KMS-11 (cell line): ENCODE results near the gene RPL35.

Source experiments
- H2AFZ ChIP-seq: fragments of 200-600 bp; sonication (generic); 2 replicates; pipeline ENCODE4 v1.6.1; 2016; ENCODE audit warnings: antibody characterized with exemption, mixed run types, low read depth
- H3K27ac ChIP-seq: fragments of 200-600 bp; sonication (generic); 2 replicates; pipeline ENCODE4 v1.6.1; 2016; ENCODE audit warnings: mild to moderate bottlenecking, mixed run types
- H3K27me3 ChIP-seq: fragments of 200-600 bp; sonication (generic); 2 replicates; pipeline ENCODE4 v1.6.1; 2017; ENCODE audit warnings: mild to moderate bottlenecking, low read depth, mixed run types, moderate library complexity; ENCODE audit not compliant: insufficient read depth
- H3K36me3 ChIP-seq: fragments of 200-600 bp; sonication (generic); 2 replicates; pipeline ENCODE4 v1.6.1; 2017; ENCODE audit warnings: mild to moderate bottlenecking, mixed run types; ENCODE audit not compliant: insufficient read depth
- H3K4me1 ChIP-seq: fragments of 200-600 bp; sonication (generic); 2 replicates; pipeline ENCODE4 v1.6.1; 2016; ENCODE audit warnings: mild to moderate bottlenecking, low read depth, mixed run types; ENCODE audit not compliant: poor library complexity, severe bottlenecking
- H3K4me2 ChIP-seq: fragments of 200-600 bp; sonication (generic); 2 replicates; pipeline ENCODE4 v1.7.0; 2016; ENCODE audit warnings: mild to moderate bottlenecking, mixed run types
- H3K4me3 ChIP-seq: fragments of 200-600 bp; sonication (generic); IDR thresholded peaks from 2 replicates; pipeline ENCODE4 v1.6.1; 2017; ENCODE audit warnings: low read depth, low read length, mixed read lengths; ENCODE audit not compliant: insufficient read depth
- H3K79me2 ChIP-seq: fragments of 200-600 bp; sonication (generic); 2 replicates; pipeline ENCODE4 v1.6.1; 2016; ENCODE audit warnings: low read depth, mixed run types; ENCODE audit not compliant: insufficient read depth
- H3K9ac ChIP-seq: fragments of 200-600 bp; sonication (generic); 2 replicates; pipeline ENCODE4 v1.6.1; 2016; ENCODE audit warnings: mild to moderate bottlenecking, mixed run types
- H4K20me1 ChIP-seq: fragments of 200-600 bp; sonication (generic); 2 replicates; pipeline ENCODE4 v1.6.1; 2016; ENCODE audit warnings: mild to moderate bottlenecking, mixed run types; ENCODE audit not compliant: insufficient read depth
- CTCF ChIP-seq: fragments of 200-600 bp; sonication (generic); conservative IDR thresholded peaks from 2 replicates; pipeline ENCODE4 v1.6.1; 2017; ENCODE audit warnings: low read depth, mild to moderate bottlenecking, antibody characterized with exemption, low read length, moderate library complexity, mixed read lengths

Gene RPL35

DNA sequence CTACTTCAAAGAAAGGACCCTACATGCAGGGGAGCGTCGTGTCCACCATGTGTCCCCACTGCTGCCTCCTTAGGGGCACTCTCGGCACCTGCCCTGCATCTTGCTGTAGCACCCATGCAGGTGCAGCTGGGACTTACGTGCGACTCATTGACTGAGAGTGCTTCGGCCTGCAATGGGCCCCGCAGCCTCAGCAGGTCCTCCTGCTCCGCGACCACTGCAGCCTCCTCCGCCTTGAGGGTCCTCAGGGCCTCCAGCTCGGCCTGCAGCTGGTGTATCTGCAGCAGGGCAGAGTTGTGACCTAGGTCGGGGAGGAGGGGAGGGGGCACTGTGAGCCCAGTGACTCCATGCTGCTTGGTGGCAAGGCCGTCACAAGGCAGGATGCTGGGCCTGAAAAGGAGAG is 27.2 kb upstream of the RPL35 start:
- no peaks in the 10 kb centered on the region for H3K36me3 ChIP-seq
- no peaks in the 10 kb centered on the region for H3K4me1 ChIP-seq
- H3K4me2 ChIP-seq = no peak overlapping the region
- no peaks in the 10 kb centered on the region for H3K27me3 ChIP-seq
- H2AFZ ChIP-seq = no peak overlapping the region
- no peaks in the 10 kb centered on the region for H4K20me1 ChIP-seq
- H3K4me3 ChIP-seq = no peak overlapping the region
- no peak overlapping the region for H3K27ac ChIP-seq
- H3K9ac ChIP-seq = no peak overlapping the region
- TF ChIP-seq CTCF = no peak
- H3K79me2 ChIP-seq = no peaks in the 10 kb centered on the region

DNA sequence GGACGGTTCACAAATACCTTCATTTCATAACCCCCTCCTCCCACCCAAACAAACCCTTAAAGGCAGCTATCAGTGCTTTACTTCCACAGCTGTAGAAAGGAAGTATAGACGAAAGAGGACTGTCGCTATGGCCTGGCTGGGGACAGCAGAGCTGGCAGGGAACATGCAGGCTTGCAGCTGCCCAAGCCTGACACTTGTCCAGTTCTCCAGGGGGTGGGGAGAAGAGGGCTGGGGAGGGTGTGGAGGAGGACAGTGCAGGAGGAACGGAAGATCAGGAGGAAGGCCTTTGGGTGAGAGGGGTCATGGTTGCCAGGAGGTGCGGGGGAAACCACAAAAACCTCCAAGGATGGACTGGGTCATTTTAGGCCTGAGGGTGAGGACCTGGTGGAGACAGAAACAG is 26.1 kb upstream of the RPL35 start:
- no peaks in the 10 kb centered on the region for H3K36me3 ChIP-seq

GRCh38 chr9:124886866-124887492 is 25.2 kb upstream of the RPL35 start:
- Histone ChIP-seq H3K27me3 (no peaks in the 10 kb centered on the region), H2AFZ (no peak overlapping the region), H3K9ac (no peak overlapping the region), H3K36me3 (no peaks in the 10 kb centered on the region), H3K4me1 (no peaks in the 10 kb centered on the region), H3K4me2 (no peak overlapping the region), H3K27ac (no peak overlapping the region), H3K79me2 (no peaks in the 10 kb centered on the region), H4K20me1 (no peaks in the 10 kb centered on the region), H3K4me3 (no peak overlapping the region)
- no peak for TF ChIP-seq CTCF

More for the DNA sequence above, 26.1 kb upstream of the RPL35 start:
- Histone ChIP-seq H4K20me1 (no peaks in the 10 kb centered on the region), H3K4me3 (no peak overlapping the region), H2AFZ (no peak overlapping the region), H3K79me2 (no peaks in the 10 kb centered on the region), H3K27ac (no peak overlapping the region), H3K27me3 (no peaks in the 10 kb centered on the region), H3K4me1 (no peaks in the 10 kb centered on the region), H3K9ac (no peak overlapping the region), H3K4me2 (no peak overlapping the region)
- no peak for TF ChIP-seq CTCF

DNA sequence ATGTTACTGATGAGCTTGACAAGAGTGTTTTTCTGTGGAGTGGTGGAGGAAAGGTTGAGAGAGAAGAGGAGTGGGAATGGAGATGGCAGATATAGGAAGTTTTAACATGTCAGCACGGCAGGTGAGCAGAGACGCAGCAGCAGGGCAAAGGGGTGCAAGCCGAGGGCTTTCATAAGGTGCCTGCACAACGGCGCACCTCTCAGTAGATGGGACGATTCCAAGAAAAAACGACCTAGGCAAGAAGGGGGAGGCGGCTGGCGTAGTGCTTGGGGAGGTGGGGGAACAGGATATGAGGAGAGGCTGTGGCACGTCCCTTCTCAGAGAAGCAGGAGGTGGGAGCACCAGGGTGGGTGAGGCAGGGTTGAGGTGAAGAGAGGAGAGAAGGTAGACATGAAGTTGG is 24.7 kb upstream of the RPL35 start:
- no peaks in the 10 kb centered on the region for H4K20me1 ChIP-seq
- no peak overlapping the region for H3K4me2 ChIP-seq
- H3K27me3 ChIP-seq = no peaks in the 10 kb centered on the region
- H2AFZ ChIP-seq = no peak overlapping the region
- no peak overlapping the region for H3K27ac ChIP-seq
- H3K4me1 ChIP-seq = no peaks in the 10 kb centered on the region
- no peak for TF ChIP-seq CTCF
- no peak overlapping the region for H3K9ac ChIP-seq
- no peak overlapping the region for H3K4me3 ChIP-seq
- H3K79me2 ChIP-seq = no peaks in the 10 kb centered on the region
- H3K36me3 ChIP-seq = no peaks in the 10 kb centered on the region
